Left lung (tissue), 10 donors: ENCODE results near the gene PRPF18. TPM values are rescaled to one million over a fixed set of nuclear protein-coding genes. Genes with fewer than 3 reads are reported as not detected.
A peak's percentile ranks its signal among the peaks of the same experiment; 100 is the strongest.

Experiments
- ATAC-seq: fragments of 200-7000 bp; cut with Tn5 transposase; one replicate; pipeline ENCODE4 v1.9.1; 2020; ENCODE audit warnings: moderate library complexity
- DNase-seq, 4 donors: peaks; one replicate each; pipeline ENCODE4 v3.0.0-alpha.2; 2013 to 2020
- H3K27ac ChIP-seq, 2 donors: fragments of 200-600 bp; sonication (generic) in 1 of 2; one replicate each; pipeline versions ENCODE4 v1.5.0 to v1.8.0; 2020 to 2021
- H3K27me3 ChIP-seq, 2 donors: fragments of 200-600 bp; sonication (generic) in 1 of 2; one replicate each; pipeline versions ENCODE4 v1.5.0 to v1.8.0; 2020 to 2021
- H3K36me3 ChIP-seq, 2 donors: fragments of 200-600 bp; sonication (generic) in 1 of 2; one replicate each; pipeline versions ENCODE4 v1.5.0 to v1.8.0; 2020 to 2021
- H3K4me1 ChIP-seq, 2 donors: fragments of 200-600 bp; one replicate each; pipeline ENCODE4 v1.8.0; 2021
- H3K4me3 ChIP-seq, 2 donors: fragments of 200-600 bp; sonication (generic) in 1 of 2; one replicate each; pipeline versions ENCODE4 v1.5.0 to v1.8.0; 2020 to 2021; ENCODE audit warnings: mild to moderate bottlenecking in 1 of 2
- H3K9me3 ChIP-seq, 2 donors: fragments of 200-600 bp; sonication (generic) in 1 of 2; one replicate each; pipeline versions ENCODE4 v1.5.0 to v1.8.0; 2020 to 2021
- intact Hi-C, 2 donors: fragments of 100-400 bp; cut with DNase I; formaldehyde crosslinking; loops; one replicate each; pipeline versions ENCODE4 v1.11.2 to v1.14.2; 2022
- polyA plus RNA-seq, 6 donors: library from polyadenylated mRNA; unstranded; fragments of 120-200 nt; gene quantifications; one replicate each; pipeline ENCODE4 v1.2.1, GENCODE V29; 2013; ENCODE audit not compliant: insufficient read length in 6 of 6
- total RNA-seq, 2 donors: library from RNA; stranded (reverse); fragmentation: NEBNext Ultra II Directional; extraction: Animal tissue kit (Norgen Biotek cat#: 25700); gene quantifications; one replicate each; pipeline ENCODE4 v1.2.1, GENCODE V29; 2021
- TF ChIP-seq, protein P1 (sequence below), 2 donors: fragments of 200-600 bp; sonication (generic) in 1 of 2; IDR thresholded peaks; one replicate each; pipeline versions ENCODE4 v1.5.0 to v1.8.0; 2021; ENCODE audit warnings: antibody characterized with exemption in 2 of 2
- donor health status: DM: no; HTN: yes; CAD: no.
- donor health status: DM: no; HTN: no; CAD: no.

Gene PRPF18
- total and polyA plus RNA-seq, 8 donors, result 17.0 to 29.1 (median 26.1) TPM

DNA sequence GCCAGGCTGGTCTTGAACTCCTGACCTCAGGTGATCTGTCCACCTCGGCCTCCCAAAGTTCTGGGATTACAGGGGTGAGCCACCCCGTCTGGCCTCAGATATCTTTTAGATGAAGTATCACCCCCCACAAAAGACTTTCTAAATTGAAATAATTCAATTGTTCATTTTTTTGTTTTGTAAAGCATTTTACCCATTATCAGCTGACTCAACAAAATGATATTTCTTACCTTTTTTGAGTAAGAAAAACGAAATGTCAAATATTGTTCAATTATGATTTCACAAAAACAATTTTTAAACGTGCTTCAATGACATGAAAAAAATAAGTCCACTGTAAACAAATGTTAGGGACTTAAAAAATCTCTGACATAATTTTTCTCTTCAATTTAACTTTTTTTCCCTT is 822 bp upstream of the PRPF18 start:
- intact Hi-C loops, result no loop called here
- H3K4me1 ChIP-seq, result peaks cover 17 to 26% of the 10 kb centered on the region in 2 donors
- peaks cover 0 to 35% of the 10 kb centered on the region in 2 donors for H3K27me3 ChIP-seq
- H3K9me3 ChIP-seq, result no peaks in the 10 kb centered on the region
- no peak for DNase-seq
- no peaks in the 10 kb centered on the region for H3K36me3 ChIP-seq
- no peak overlapping the region for H3K4me3 ChIP-seq
- TF ChIP-seq, protein P1, sequence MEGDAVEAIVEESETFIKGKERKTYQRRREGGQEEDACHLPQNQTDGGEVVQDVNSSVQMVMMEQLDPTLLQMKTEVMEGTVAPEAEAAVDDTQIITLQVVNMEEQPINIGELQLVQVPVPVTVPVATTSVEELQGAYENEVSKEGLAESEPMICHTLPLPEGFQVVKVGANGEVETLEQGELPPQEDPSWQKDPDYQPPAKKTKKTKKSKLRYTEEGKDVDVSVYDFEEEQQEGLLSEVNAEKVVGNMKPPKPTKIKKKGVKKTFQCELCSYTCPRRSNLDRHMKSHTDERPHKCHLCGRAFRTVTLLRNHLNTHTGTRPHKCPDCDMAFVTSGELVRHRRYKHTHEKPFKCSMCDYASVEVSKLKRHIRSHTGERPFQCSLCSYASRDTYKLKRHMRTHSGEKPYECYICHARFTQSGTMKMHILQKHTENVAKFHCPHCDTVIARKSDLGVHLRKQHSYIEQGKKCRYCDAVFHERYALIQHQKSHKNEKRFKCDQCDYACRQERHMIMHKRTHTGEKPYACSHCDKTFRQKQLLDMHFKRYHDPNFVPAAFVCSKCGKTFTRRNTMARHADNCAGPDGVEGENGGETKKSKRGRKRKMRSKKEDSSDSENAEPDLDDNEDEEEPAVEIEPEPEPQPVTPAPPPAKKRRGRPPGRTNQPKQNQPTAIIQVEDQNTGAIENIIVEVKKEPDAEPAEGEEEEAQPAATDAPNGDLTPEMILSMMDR (IDR thresholded peaks at IDR 0.05), result no peak
- no peak for ATAC-seq
- no peak overlapping the region for H3K27ac ChIP-seq

DNA sequence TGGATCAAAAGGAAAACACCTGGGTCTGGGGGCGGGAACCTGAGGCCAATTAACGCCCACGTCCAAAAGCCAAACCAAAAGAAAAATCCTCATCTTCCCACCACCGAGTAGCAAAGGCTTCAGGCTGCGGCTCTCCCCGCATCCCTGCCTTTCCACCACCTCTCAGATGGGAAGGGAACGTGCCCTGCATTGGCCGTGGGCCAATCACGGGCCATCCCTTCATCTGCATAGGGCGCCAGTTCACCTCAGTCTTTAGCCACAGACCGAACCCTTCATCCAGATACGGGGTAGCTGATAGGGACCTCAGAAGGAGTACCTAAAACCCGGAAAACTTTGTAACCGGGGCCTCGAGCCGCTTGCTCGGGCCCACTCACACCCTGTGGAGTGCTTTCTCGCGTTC is 626 bp downstream of the PRPF18 start:
- peak; percentile 22 for ATAC-seq
- Histone ChIP-seq H3K27ac (no peak overlapping the region), H3K9me3 (no peaks in the 10 kb centered on the region), H3K4me3 (peak overlapping the region; percentile 82 to 86), H3K4me1 (peaks cover 17 to 30% of the 10 kb centered on the region in 2 donors), H3K27me3 (peaks cover 0 to 33% of the 10 kb centered on the region in 2 donors), H3K36me3 (peaks cover 0 to 11% of the 10 kb centered on the region in 2 donors)
- TF ChIP-seq, protein P1 (IDR thresholded peaks at IDR 0.05), result no peak
- intact Hi-C loops, result no loop called here
- DNase-seq, result peak in 1 of 4 donors; percentile 2

DNA sequence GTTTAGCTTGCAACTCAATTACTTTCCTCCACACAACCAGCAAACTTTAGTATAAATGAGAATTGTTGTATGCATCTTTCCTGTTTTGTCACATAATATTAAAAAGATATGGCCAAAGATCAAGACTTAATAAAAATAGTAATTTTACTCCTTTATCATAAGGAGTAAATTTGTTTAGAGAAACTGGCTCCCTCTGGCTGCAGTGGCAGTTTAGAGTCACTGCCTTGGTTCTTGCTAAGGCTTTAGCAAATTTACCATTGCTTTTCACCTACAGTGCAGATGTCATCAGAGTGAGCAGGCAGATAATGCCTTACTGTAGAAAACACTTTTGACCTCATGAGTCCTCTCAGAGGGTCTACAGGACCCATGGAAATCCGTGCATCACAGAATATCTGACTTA is 2.6 kb downstream of the PRPF18 start:
- intact Hi-C loops, result no loop called here
- TF ChIP-seq, protein P1 (IDR thresholded peaks at IDR 0.05), result no peak
- Histone ChIP-seq H3K27ac (no peak overlapping the region), H3K36me3 (peaks cover 0 to 14% of the 10 kb centered on the region in 2 donors), H3K9me3 (no peaks in the 10 kb centered on the region), H3K4me3 (no peak overlapping the region), H3K27me3 (peaks cover 0 to 15% of the 10 kb centered on the region in 2 donors), H3K4me1 (peaks cover 17 to 30% of the 10 kb centered on the region in 2 donors)
- ATAC-seq, result no peak
- DNase-seq, result no peak

DNA sequence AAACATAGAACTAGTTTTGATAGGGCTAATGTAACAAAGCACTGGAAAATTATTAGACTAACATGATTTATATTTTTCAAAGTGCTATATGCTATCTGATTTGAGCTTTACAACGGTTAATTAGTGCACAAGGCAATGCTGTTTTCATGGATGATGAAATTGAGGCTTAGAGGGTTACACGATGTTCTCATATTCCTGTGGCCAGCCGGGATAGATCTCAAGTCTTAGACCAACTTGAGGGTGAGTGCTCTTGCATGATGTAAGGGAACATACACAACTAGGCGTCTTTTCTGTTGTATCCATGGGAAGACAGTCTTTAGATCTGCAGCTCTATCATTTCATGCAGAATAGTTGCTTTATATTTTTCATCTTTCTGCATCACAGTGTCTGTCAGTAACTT is 4.1 kb downstream of the PRPF18 start:
- H3K4me1 ChIP-seq, result peaks cover 17 to 30% of the 10 kb centered on the region in 2 donors
- DNase-seq (no peak), ATAC-seq (no peak)
- no peaks in the 10 kb centered on the region for H3K9me3 ChIP-seq
- H3K27ac ChIP-seq, result no peak overlapping the region
- H3K36me3 ChIP-seq, result peaks cover 0 to 14% of the 10 kb centered on the region in 2 donors
- no peak overlapping the region for H3K4me3 ChIP-seq
- TF ChIP-seq, protein P1 (IDR thresholded peaks at IDR 0.05), result no peak
- peaks cover 0 to under 1% of the 10 kb centered on the region in 2 donors for H3K27me3 ChIP-seq
- intact Hi-C loops, result no loop called here

DNA sequence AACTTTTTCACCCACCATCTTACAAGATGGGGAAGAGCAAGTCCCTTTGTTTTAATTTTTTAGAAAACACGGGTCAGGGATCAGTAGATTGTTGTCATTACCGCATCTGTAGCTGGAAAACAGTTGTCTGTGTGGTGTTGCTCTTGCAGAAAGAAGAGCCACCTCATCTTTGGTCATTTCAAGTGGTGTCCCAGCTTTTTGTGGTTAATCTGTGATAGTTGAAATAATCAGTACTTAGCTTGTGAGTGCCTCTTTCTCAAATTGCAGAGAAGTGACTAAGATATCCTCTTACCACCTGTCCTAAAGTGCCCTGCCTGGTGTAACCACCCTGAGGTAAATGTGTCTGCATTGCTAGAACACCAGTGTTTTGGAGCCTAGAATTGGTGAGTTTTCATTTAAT is 5.5 kb downstream of the PRPF18 start:
- peaks cover 0 to 14% of the 10 kb centered on the region in 2 donors for H3K36me3 ChIP-seq
- intact Hi-C loops, result no loop called here
- ATAC-seq (no peak), DNase-seq (no peak)
- TF ChIP-seq, protein P1 (IDR thresholded peaks at IDR 0.05), result no peak
- no peaks in the 10 kb centered on the region for H3K27me3 ChIP-seq
- no peaks in the 10 kb centered on the region for H3K9me3 ChIP-seq
- no peak overlapping the region for H3K27ac ChIP-seq
- no peak overlapping the region for H3K4me3 ChIP-seq
- peaks cover 13 to 25% of the 10 kb centered on the region in 2 donors for H3K4me1 ChIP-seq
